Iris pigment epithelial cell (primary cell): ENCODE results near the gene RPS2.

Source experiments
- DNase-seq: peaks from one replicate; pipeline ENCODE4 v3.0.0-alpha.2; 2011; ENCODE audit warnings: low read depth

RPS2 gene

GRCh38 chr16:1981398-1981836 is 16.8 kb upstream of the RPS2 start, which contains the start of gene NOXO1:
Gene NOXO1 (minus strand): TSS chr16:1981469. CDS start chr16:1981179, 290 bp downstream.
- no peak for DNase-seq

- DNase-seq: no peak
These were observed 16.1 kb upstream of the RPS2 start for GRCh38 chr16:1980770-1981087.

DNA sequence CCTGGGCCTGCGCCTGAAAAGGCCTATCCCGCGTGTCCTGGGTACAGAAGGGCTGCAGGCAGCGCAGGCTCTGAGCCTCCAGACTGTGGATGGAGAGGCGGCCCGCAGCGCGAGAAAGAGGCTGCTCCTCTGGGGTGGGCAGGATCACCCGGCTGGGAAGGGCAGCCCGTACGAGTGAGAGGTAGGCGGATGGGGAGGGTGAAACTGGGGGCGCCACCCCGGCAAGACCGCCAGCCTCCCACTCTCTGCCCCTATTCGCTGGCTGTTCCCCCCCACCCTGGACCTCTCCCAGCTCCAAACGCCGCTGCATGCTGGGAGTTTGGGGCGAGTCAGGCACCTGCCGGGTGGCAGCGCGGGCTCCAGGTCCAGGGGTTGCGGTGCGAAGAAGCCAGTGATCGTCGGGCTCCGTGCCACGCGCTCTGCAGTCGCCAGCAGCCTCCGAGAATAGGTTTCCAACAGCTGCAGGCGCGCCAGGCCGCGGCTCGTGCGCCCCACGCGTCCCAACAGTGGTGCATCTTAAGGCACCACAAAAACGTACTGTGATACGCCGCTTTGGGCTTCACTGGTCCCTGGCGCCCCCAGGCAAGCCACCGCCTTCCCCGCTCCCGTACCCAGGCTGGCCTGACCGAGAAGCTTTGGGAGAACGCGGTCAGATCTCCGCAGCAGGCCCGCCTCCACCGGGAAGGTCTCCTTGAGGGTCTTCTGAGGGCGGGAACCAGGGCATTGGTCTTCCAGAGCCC is 15.6 kb upstream of the RPS2 start:
- DNase-seq: no peak

DNA sequence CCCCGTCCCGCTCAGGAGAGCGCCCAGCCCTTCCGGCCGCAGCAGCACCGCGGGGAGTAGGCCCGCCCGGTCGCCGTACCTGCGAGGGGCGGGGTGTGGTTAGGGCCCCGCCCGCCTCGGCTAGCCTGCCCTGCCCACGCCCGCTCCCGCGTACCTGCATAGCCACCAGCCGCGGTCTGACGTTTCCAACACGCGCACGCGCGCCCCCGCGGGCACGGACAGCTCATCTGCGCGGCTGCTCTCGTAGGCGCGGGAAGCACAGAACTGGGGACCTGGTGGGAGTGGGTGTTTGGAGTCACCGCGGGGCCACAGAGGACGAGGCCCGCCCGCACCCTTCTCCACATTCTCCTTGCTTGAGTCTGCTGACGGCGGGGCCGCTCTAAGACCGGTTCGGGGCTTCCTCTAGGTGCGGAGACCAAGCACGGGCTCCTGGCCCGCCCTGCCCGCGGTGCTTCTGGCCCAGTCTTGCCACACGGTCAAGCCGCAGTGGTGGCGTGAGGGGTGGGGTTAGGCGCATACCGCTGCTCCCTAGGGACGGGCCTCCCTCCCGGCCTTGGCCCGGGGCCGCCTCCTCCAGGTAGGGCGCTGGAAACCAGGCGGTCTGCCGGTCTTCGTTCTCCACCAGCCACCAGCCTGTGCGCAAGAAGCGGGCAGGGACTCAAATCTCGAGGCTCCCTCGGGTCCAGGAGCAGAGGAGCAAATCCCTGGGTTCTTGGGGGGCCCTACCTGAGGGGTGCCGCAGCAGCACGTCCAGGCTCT is 14.8 kb upstream of the RPS2 start:
- no peak for DNase-seq

DNA sequence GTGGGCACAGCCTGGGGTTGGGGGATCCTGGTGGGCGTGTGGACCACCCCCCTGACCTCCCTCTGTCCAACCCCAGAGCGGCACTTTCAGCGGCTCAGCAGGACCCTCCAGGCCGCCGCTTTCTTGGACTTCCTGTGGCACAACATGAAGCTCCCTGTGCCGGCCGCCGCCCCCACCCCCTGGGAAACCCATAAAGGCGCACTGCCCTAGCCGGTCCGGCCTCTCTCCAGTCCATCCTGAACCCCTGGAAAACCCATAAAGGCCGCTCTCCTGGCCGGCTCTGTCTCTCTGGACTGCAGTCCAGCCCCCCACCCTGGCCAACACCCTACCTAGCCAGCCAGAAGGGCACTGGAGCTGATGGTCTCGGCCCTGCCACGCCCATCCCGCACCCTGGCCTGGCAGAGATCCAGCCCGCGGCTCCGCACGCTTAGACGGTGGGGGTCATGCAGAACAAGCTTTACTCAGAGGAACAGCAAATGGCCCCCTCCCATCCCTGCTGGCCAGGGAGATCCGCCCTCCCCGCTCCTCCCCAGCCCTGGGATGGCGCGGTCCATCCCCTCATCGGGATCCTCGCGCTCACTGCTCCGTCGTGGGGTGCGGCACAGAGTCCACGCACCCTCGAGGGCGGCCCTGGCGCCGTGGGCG is 14.0 kb upstream of the RPS2 start:
- no peak for DNase-seq

DNA sequence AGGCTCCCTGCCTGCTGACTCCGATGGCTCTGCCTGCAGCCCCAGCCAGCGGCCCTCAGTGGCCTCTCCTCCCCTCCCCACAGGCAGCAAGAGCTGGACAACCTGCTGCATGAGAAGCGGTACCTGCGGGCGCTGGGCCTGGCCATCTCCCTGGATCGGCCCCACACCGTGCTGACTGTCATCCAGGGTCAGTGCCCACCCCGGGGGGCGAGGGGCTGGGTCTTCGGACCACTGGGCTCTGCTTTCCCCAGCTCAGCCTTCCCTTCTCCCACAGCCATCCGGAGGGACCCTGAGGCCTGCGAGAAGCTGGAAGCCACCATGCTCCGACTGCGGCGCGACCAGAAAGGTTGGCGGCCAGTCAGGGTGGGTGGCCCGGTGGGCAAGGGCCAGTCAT is 13.2 kb upstream of the RPS2 start:
- DNase-seq: no peak

GRCh38 chr16:1976951-1977874 is 12.6 kb upstream of the RPS2 start:
- DNase-seq: no peak

DNA sequence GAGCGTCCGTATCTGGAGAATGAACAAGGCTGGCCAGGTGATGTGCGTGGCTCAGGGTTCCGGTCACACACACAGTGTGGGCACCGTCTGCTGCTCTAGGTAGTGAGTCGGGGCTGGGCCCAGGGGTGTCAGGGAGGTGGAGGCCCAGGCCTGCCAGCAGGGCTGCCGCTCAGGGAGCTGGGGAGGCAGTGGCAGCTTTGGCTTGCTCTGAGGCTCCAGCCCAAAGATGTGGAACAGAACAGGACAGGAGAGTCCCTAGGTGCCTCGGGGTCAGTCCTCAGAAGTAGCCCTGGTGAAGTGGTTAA is 11.5 kb upstream of the RPS2 start:
- DNase-seq: no peak

- DNase-seq: no peak
These were observed 11.0 kb upstream of the RPS2 start for GRCh38 chr16:1975432-1976215.

- DNase-seq: no peak
These were observed 9.8 kb upstream of the RPS2 start for GRCh38 chr16:1974157-1975070.

DNA sequence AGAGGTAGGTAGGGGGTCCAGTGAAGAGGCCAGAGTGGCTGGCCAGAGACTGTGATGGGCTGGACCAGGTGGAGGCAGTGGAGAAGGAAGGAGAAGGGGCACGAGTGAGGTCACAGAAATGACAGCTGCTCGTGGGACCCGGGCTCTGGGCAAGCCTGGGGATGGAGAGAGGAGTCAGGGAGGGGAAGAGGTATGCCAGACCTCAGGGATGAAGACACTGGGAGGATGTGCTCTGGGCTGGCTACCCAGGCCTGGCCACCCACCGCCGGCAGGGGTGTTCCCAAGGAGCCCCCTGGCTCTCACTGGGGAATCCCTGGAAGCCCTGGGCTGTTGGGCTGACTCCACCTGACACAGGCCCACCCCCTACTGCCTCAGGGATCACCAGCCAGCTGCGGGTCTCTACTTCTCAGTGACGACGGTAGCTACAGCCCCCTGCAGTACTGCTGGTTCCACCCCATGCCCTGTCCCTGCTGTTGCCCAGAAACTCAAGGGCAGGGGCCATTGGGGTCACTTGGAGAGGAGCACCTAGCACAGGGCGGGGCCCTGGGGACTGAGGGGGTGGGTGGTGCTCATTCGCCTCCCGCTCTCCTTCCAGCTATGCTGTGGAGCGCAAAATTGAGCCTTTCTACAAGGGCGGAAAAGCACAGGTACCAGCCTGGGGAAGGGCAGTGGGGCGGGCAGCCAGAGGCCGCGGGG is 9.0 kb upstream of the RPS2 start:
- no peak for DNase-seq

- DNase-seq: peak; percentile 45
These were observed 7.9 kb upstream of the RPS2 start for GRCh38 chr16:1972490-1972877.

- peak; percentile 94 for DNase-seq
These were observed 7.3 kb upstream of the RPS2 start, which contains the start of gene TBL3 for GRCh38 chr16:1971796-1972489. Gene TBL3 (plus strand): TSS chr16:1972053. CDS start chr16:1972165, 112 bp downstream.

- no peak for DNase-seq
These were observed 3.7 kb upstream of the RPS2 start for GRCh38 chr16:1968146-1968953.

DNA sequence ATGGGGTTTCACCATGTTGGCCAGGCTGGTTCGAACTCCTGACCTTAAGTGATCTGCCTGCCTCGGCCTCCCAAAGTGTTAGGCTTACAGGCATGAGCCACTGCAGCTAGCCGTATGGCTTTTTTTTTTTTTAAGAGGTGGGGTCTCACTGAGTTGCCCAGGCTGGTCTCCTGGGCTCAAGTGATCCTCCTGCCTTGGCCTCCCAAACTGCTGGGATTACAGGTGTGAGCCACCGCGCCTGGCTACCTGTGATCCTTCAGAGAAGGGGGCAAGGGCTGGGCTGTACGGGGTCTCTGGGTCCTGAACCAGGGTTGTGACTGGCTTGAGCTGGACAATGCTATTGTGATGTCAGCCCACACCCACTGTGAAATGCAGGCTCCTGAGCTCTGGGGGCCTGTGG is 1.8 kb upstream of the RPS2 start, which contains the start of gene RNF151:
RNF151 (plus strand) TSS at position 397 of the 400 bp plus-strand sequence. CDS start 26 bp downstream, outside the sequence.
- no peak for DNase-seq

GRCh38 chr16:1965396-1966001 is 873 bp upstream of the RPS2 start:
- DNase-seq: no peak

DNA sequence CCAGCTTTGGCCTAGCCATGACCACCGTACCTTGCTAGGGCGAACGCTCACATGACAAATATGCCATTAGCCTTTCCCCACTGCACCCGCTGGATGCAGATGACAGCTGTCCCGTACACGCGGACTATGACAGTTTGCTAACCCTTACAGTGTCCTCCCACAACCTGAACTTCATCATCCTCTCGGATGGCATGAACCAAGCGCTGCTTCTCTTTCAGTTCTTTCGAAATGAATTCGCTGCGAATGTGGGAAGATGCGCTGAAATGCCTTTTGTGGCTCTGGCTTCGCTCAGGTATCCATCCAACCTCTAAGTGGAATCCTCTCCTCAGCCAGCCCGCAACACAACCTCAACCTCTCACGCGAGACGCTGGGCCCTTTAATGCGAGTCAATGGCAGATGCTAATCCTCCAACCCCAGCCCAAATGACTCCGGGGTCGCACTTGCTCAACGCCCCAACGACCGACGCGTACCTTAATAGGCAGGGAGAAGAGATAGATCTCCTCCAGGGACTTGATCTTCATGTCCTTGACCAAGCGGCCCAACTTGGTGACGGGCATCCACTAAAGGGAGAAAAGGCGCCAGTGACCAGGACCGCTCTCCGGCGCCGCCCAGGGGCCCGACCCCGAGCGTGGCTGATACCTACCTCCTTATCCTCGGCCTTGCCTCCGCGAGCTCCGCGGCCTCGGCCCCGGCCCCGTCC is 670 bp downstream of the RPS2 start:
- no peak for DNase-seq
